MCF 10A (cell line): ENCODE results near the gene FAM216A. TPM values are rescaled to one million over a fixed set of nuclear protein-coding genes. Genes with fewer than 3 reads are reported as not detected.
A peak's percentile ranks its signal among the peaks of the same experiment; 100 is the strongest.

Experiments
- BruUV-seq: library from RNA; stranded (reverse); fragments of 400-500 nt; replicated peaks from 2 replicates; lab custom pipeline; 2021; lab: Mats Ljungman, UMichigan
- CTCF ChIA-PET: fragments of 300-600 bp; sonication (Branson Sonifier 250); formaldehyde crosslinking; extraction: SDS; loops from one replicate; lab custom pipeline; 2021; ENCODE audit warnings: antibody characterized with exemption, inconsistent platforms; lab: Yijun Ruan, JAX
- POLR2A ChIA-PET: fragments of 300-600, 350-650 bp; sonication (Branson Sonifier 250); formaldehyde crosslinking; extraction: SDS; loops from one replicate; lab custom pipeline; 2020; ENCODE audit warnings: antibody characterized with exemption, inconsistent platforms; lab: Yijun Ruan, JAX
- DNase-seq: peaks from one replicate; pipeline ENCODE4 v3.0.0-alpha.2; 2018; ENCODE audit not compliant: unreplicated experiment
- H3K27ac Mint-ChIP-seq: one replicate; pipeline ENCODE4 v1.8.0; 2022; ENCODE audit warnings: mild to moderate bottlenecking, low read depth, mixed read lengths; ENCODE audit not compliant: unreplicated experiment
- H3K27me3 Mint-ChIP-seq: one replicate; pipeline ENCODE4 v1.8.0; 2022; ENCODE audit warnings: mixed read lengths; ENCODE audit not compliant: insufficient read depth, unreplicated experiment
- H3K36me3 Mint-ChIP-seq: one replicate; pipeline ENCODE4 v1.8.0; 2022; ENCODE audit warnings: mild to moderate bottlenecking, moderate library complexity, mixed read lengths; ENCODE audit not compliant: insufficient read depth, unreplicated experiment
- H3K4me1 Mint-ChIP-seq: one replicate; pipeline ENCODE4 v1.8.0; 2022; ENCODE audit warnings: mixed read lengths; ENCODE audit not compliant: insufficient read depth, unreplicated experiment
- H3K4me3 Mint-ChIP-seq: one replicate; pipeline ENCODE4 v1.8.0; 2022; ENCODE audit warnings: mild to moderate bottlenecking, moderate library complexity, mixed read lengths; ENCODE audit not compliant: unreplicated experiment
- H3K9me3 Mint-ChIP-seq: one replicate; pipeline ENCODE4 v1.8.0; 2022; ENCODE audit warnings: mixed read lengths; ENCODE audit not compliant: unreplicated experiment
- intact Hi-C: fragments of 100-400 bp; cut with micrococcal nuclease; formaldehyde crosslinking; loops from 2 replicates; pipeline ENCODE4 v1.14.1; 2022
- total RNA-seq: library from RNA; stranded (reverse); gene quantifications from 2 replicates; pipeline ENCODE4 v1.2.3, GENCODE V29; 2022
- TF ChIP-seq, protein P1 (sequence below): fragments of 200-600 bp; IDR thresholded peaks from one replicate; pipeline ENCODE4 v1.8.0; 2022; ENCODE audit warnings: antibody characterized with exemption, mild to moderate bottlenecking; ENCODE audit not compliant: unreplicated experiment

Gene FAM216A
- total RNA-seq, 1 experiment from 2014 or later: 25.8 TPM

DNA sequence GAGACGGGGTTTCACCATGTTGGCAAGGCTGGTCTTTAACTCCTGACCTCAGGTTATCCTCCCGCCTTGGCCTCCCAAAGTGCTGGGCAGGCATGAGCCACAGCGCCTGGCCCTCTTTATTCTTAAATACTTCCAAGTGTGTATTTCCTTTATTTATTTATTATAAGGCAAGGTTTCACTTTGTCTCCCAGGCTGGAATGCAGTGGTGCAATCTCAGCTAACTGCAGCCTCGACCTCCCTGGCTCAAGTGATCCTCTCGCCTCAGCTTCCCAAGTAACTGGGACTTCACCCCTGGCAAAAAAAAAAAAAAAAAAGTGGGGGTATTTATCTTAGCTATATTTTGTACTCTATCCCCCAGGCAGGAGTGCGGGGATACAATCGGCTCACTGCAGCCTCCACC is 6.8 kb downstream of the FAM216A start:
- Mint-ChIP-seq H3K9me3 (no peaks in the 10 kb centered on the region), H3K27me3 (no peaks in the 10 kb centered on the region), H3K27ac (no peak overlapping the region), H3K36me3 (peaks cover 43% of the 10 kb centered on the region), H3K4me1 (no peaks in the 10 kb centered on the region), H3K4me3 (no peak overlapping the region)
- CTCF ChIA-PET: interaction anchor here (0.6 to 0.8 kb wide), 6 partner anchors 11 to 495 kb away, joined by 3 to 4 read pairs (median 3); no protein-coding TSS in a partner anchor
- BruUV-seq: no TSS peak
- POLR2A ChIA-PET: no interaction called here
- intact Hi-C loops: no loop called here
- DNase-seq: no peak
- TF ChIP-seq, protein P1, sequence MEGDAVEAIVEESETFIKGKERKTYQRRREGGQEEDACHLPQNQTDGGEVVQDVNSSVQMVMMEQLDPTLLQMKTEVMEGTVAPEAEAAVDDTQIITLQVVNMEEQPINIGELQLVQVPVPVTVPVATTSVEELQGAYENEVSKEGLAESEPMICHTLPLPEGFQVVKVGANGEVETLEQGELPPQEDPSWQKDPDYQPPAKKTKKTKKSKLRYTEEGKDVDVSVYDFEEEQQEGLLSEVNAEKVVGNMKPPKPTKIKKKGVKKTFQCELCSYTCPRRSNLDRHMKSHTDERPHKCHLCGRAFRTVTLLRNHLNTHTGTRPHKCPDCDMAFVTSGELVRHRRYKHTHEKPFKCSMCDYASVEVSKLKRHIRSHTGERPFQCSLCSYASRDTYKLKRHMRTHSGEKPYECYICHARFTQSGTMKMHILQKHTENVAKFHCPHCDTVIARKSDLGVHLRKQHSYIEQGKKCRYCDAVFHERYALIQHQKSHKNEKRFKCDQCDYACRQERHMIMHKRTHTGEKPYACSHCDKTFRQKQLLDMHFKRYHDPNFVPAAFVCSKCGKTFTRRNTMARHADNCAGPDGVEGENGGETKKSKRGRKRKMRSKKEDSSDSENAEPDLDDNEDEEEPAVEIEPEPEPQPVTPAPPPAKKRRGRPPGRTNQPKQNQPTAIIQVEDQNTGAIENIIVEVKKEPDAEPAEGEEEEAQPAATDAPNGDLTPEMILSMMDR: no peak

DNA sequence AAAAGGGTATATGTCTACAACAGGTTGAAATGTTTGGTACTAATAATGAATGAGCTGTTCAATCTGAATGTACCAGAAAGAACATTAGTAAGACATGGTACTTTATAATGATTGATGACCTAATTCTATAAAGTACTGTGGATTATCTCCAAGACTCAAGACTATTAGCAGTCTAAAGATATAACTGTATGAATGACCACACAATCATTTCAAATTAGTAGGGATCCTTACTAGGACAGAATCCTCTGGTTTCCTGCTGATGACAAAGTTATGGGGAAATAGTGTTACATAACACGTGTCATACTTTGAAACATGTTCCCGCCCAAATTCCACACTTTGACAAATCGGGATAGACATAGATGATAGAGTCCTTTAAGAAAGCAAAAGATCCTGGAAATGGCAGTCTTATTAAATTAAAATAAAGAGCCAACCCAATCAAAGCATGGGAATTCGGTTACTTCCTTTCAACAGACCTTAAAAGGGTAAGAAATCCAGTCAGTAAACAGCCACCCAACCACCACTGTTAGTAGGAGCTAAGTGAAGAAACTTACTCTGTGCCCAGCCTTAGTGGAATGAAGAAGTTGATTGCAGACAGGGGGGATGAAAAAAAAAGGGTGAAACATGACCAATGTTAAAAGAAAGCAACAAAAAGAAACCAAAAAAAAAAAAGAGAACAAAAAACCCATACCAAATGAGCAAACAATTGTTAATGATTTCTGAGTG is 30.5 kb downstream of the FAM216A start:
- TF ChIP-seq, protein P1: no peak
- peak; percentile 70 for DNase-seq
- BruUV-seq: no TSS peak
- Mint-ChIP-seq H3K9me3 (no peaks in the 10 kb centered on the region), H3K27ac (peak overlapping the region; percentile 59), H3K4me1 (peaks cover 14% of the 10 kb centered on the region), H3K27me3 (no peaks in the 10 kb centered on the region), H3K36me3 (peaks cover 40% of the 10 kb centered on the region), H3K4me3 (peak overlapping the region; percentile 92)
- intact Hi-C loops: no loop called here
- CTCF ChIA-PET: interaction anchor here (0.7 to 2.2 kb wide), 4 partner anchors 11 to 103 kb away, joined by 3 to 7 read pairs (median 4); partner anchors contain the start of genes ARPC3, FAM216A and GPN3
- POLR2A ChIA-PET: interaction anchor here (0.6 to 5.9 kb wide), 15 partner anchors 10 to 375 kb away, joined by 3 to 117 read pairs (median 4); partner anchors contain the start of genes ARPC3, FAM216A, GPN3 and IFT81

DNA sequence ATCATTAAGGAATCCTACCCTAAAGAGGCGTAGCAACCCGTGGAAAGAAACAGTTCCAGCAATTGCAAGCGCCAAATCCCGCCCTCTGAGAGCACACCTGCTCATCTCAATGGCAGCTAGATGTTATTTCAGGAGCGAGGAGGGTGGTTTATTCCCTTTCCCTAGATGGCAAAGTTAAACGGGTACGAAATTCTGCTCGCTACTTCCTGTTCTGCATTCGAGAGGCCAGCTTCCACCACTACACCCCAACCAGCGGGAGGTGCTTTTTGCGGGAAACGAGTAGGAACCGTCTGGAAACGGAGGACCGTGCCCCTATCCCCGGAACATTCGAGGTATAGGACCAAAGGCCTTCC is 32.7 kb downstream of the FAM216A start:
- ChIA-PET POLR2A (interaction anchor here (0.7 to 5.9 kb wide), 25 partner anchors 9 to 502 kb away, joined by 3 to 117 read pairs (median 8); partner anchors contain the start of genes ANKRD13A, ARPC3, FAM216A and GPN3), CTCF (interaction anchor here (0.6 to 4.9 kb wide), 5 partner anchors 11 to 1499 kb away, joined by 3 to 45 read pairs (median 5); partner anchors contain the start of gene GPN3)
- TF ChIP-seq, protein P1: no peak
- intact Hi-C loops: loop anchor here (5.0 kb wide), 1 partner anchor 241 kb away; the partner anchor contains the start of gene PPP1CC
- BruUV-seq: TSS peak; percentile 47
- no peaks in the 10 kb centered on the region for H3K27me3 Mint-ChIP-seq
- peaks cover 19% of the 10 kb centered on the region for H3K36me3 Mint-ChIP-seq
- H3K27ac Mint-ChIP-seq: peak overlapping the region; percentile 96
- no peaks in the 10 kb centered on the region for H3K9me3 Mint-ChIP-seq
- peak; percentile 80 for DNase-seq
- H3K4me3 Mint-ChIP-seq: peak overlapping the region; percentile 92
- peaks cover 14% of the 10 kb centered on the region for H3K4me1 Mint-ChIP-seq
